ENCODE data around the gene ANO9. TPM values are rescaled to one million over a fixed set of nuclear protein-coding genes. Genes with fewer than 3 reads are reported as not detected.

The ANO9 gene
- total RNA-seq, 1 donor from 2014 or later, result 1.3 TPM

- Histone ChIP-seq H3K4me1 (peaks cover 10% of the 10 kb centered on the region), H3K4me3 (no peak overlapping the region), H3K9me3 (ENCODE audit: low read depth) (no peaks in the 10 kb centered on the region), H3K4me2 (no peak overlapping the region), H3K27ac (no peak overlapping the region), H3K79me2 (ENCODE audit: low read depth) (no peaks in the 10 kb centered on the region), H2AFZ (replicated peaks) (no peak overlapping the region), H3K27me3 (no peaks in the 10 kb centered on the region), H3K9ac (no peak overlapping the region), H3K36me3 (no peaks in the 10 kb centered on the region), H3F3A (ENCODE audit: low read depth) (peaks cover 11% of the 10 kb centered on the region), H4K20me1 (ENCODE audit: low read depth) (no peaks in the 10 kb centered on the region)
- no peak overlapping the region for H3K4me3 Mint-ChIP-seq
- peaks cover 13% of the 10 kb centered on the region for H3K4me1 Mint-ChIP-seq
- DNase-seq (ENCODE audit: low spot score), result no peak
- H3K27ac Mint-ChIP-seq, result no peak overlapping the region
- no peaks in the 10 kb centered on the region for H3K27me3 Mint-ChIP-seq (ENCODE audit: insufficient read depth, low read depth)
- TF ChIP-seq EZH2 (IDR thresholded peaks at IDR 0.05) (no peak), EZH2phosphoT487 (IDR thresholded peaks at IDR 0.05) (no peak), CTCF (IDR thresholded peaks at IDR 0.05) (no peak)
- H3K9me3 Mint-ChIP-seq, result no peaks in the 10 kb centered on the region
- no peaks in the 10 kb centered on the region for H3K36me3 Mint-ChIP-seq
Observed at GRCh38 chr11:442611-443081, 835 bp upstream of the ANO9 start.

GRCh38 chr11:441043-441417 lies 781 bp downstream of the ANO9 start:
- Mint-ChIP-seq H3K9me3 (peaks cover 8% of the 10 kb centered on the region), H3K27ac (no peak overlapping the region), H3K36me3 (no peaks in the 10 kb centered on the region), H3K27me3 (ENCODE audit: insufficient read depth, low read depth) (peaks cover 8% of the 10 kb centered on the region), H3K4me1 (peaks cover 12% of the 10 kb centered on the region), H3K4me3 (no peak overlapping the region)
- DNase-seq (ENCODE audit: low spot score), result no peak
- no peaks in the 10 kb centered on the region for H3K79me2 ChIP-seq (ENCODE audit: low read depth)
- H3K4me3 ChIP-seq, result no peak overlapping the region
- peaks cover 10% of the 10 kb centered on the region for H3K4me1 ChIP-seq
- H3F3A ChIP-seq (ENCODE audit: low read depth), result peaks cover under 1% of the 10 kb centered on the region
- no peaks in the 10 kb centered on the region for H3K9me3 ChIP-seq (ENCODE audit: low read depth)
- H3K9ac ChIP-seq, result no peak overlapping the region
- no peaks in the 10 kb centered on the region for H3K36me3 ChIP-seq
- H3K27ac ChIP-seq, result no peak overlapping the region
- peak overlapping the region; percentile 78 for H3K4me2 ChIP-seq
- H3K27me3 ChIP-seq, result no peaks in the 10 kb centered on the region
- TF ChIP-seq EZH2phosphoT487 (IDR thresholded peaks at IDR 0.05) (no peak), EZH2 (IDR thresholded peaks at IDR 0.05) (no peak), CTCF (IDR thresholded peaks at IDR 0.05) (no peak)
- no peaks in the 10 kb centered on the region for H4K20me1 ChIP-seq (ENCODE audit: low read depth)
- H2AFZ ChIP-seq (replicated peaks), result no peak overlapping the region

DNA sequence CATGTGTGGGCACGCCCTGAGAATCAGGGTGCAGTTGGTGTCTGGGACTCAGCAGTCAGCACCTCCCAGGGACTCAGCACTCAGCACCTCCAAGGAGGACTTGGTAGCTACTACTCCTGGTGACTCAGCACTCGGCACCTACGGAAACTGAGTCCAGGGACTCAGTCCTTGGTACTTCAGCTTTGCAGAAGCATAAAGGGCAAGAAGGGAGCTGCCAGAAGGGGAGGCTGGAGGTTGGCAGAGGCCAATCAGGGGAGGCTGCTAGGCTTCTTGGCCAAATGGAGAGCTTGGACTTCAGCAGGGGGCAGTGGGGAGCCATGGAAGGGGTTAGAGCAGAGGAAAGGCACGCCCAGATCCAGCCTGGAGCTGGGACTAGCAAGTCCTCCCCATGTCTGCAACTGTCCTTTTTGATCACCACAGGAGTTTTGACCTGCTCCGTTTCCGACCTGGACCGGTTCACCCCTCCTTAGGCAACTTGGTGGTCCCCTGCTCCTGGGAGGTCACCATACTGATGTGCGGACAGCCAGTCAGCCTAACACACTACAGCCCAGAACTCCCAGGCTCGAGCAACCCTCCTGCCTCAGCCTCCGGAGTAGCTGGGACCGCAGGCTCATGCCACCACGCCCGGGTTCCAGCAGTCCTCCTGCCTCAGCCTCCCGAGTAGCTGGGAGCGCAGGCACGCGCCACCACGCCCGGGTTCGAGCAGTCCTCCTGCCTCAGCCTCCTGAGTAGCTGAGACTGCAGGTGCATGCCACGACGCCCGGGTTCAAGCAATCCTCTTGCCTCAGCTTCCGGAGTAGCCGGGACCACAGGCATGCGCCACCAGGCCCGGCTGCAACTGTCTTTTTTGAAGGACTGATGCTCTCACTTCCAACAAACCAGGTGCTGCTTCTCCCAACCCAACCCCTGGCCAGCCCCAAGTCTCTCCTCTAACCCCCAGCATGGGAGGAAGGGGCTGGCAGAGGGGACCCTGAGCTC lies 1.5 kb downstream of the ANO9 start:
- H3K27me3 Mint-ChIP-seq (ENCODE audit: insufficient read depth, low read depth), result peaks cover 8% of the 10 kb centered on the region
- no peak for TF ChIP-seq CTCF (IDR thresholded peaks at IDR 0.05)
- no peak for TF ChIP-seq EZH2phosphoT487 (IDR thresholded peaks at IDR 0.05)
- TF ChIP-seq EZH2 (IDR thresholded peaks at IDR 0.05), result no peak
- H3K4me3 ChIP-seq, result no peak overlapping the region

More for the DNA sequence above, 1.5 kb downstream of the ANO9 start:
- Histone ChIP-seq H3K27me3 (no peaks in the 10 kb centered on the region), H3K4me1 (peaks cover 10% of the 10 kb centered on the region), H4K20me1 (ENCODE audit: low read depth) (no peaks in the 10 kb centered on the region), H3K36me3 (no peaks in the 10 kb centered on the region), H3K27ac (no peak overlapping the region), H3K9me3 (ENCODE audit: low read depth) (no peaks in the 10 kb centered on the region), H3K9ac (no peak overlapping the region), H3K79me2 (ENCODE audit: low read depth) (no peaks in the 10 kb centered on the region), H2AFZ (replicated peaks) (no peak overlapping the region), H3F3A (ENCODE audit: low read depth) (no peaks in the 10 kb centered on the region), H3K4me2 (no peak overlapping the region)
- Mint-ChIP-seq H3K9me3 (peaks cover 8% of the 10 kb centered on the region), H3K4me1 (peaks cover 9% of the 10 kb centered on the region), H3K36me3 (no peaks in the 10 kb centered on the region), H3K27ac (no peak overlapping the region), H3K4me3 (no peak overlapping the region)
- no peak for DNase-seq (ENCODE audit: low spot score)
